ENCODE measurements around the gene CTRB1.
"Not testable (repeated sequence)": the region's sequence is repeated elsewhere in the genome, so short reads cannot be mapped to it uniquely, and the experiment has no call there.

CTRB1 gene

GRCh38 chr16:75226550-75227360 is 8.0 kb downstream of the CTRB1 start:
- DNase-seq: no peak

- no peak for DNase-seq
These were observed 8.8 kb downstream of the CTRB1 start for GRCh38 chr16:75227361-75228142.

GRCh38 chr16:75228143-75228976 is 9.6 kb downstream of the CTRB1 start:
- DNase-seq: no peak

- DNase-seq: no peak
These were observed 10.6 kb downstream of the CTRB1 start for GRCh38 chr16:75229172-75230031.

DNA sequence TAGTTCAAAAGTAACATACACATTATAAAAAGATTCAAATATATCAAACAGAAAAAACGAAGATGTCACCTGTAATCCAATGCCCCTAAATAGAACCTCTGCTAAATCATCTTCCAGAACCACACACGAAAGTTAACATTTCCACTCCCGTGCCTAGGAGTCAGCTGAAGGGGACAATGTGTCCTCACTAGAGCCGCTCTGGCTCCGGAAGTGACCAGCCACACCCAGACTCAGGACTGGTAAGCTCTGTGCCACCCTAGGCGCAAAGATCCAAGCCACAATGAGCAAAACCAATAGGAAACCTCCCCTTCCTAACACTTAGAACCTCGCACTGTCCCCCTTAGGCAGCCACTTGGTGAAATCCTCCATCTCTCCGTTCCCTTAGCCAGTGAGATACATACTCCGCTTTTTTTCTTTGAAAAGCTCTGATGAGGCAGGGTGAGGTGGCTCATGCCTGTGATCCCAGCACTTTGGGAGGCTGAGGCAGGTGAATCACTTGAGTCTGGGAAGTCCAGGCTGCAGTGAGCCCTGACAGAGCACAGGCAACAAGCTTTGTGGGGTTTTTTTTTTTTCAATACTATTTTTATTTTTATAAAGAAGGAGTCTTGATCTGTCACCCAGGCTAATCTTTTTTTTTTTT is 11.8 kb downstream of the CTRB1 start:
- no peak for DNase-seq

DNA sequence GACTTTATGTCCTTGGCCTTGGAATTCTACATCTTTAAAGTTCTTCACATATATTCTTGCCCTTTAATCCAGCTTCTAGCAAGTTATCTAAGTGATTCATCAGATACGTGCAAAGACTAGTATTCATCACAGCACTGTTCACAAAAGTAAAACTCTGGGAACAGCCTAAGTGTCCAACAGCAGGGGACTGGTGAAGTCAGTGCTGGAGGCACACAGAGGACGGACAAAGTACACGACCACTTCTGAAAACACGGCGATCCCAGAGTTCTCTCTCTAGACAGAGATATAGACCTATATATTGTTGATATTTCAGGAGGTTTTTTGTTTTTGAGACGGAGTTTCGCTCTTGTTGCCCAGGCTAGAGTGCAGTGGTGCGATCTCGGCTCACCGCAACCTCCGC is 12.8 kb downstream of the CTRB1 start:
- no peak for DNase-seq

DNA sequence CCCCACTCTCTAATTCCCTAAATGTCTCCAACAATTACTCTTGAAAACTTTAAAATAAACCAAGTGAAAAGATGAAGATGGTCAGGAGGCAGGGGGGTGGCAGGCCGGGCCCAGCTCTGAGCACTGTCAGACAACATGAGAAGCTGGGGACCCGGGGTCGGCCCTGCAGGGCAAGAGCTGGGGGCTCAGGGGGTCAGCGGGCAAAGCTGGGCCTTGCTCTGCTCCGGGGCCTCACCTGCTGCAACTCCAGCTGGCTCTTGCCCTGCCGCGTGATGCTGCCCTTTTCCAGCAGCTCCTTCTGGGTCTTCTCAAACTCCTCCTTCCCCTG is 14.8 kb downstream of the CTRB1 start:
- no peak for DNase-seq

DNA sequence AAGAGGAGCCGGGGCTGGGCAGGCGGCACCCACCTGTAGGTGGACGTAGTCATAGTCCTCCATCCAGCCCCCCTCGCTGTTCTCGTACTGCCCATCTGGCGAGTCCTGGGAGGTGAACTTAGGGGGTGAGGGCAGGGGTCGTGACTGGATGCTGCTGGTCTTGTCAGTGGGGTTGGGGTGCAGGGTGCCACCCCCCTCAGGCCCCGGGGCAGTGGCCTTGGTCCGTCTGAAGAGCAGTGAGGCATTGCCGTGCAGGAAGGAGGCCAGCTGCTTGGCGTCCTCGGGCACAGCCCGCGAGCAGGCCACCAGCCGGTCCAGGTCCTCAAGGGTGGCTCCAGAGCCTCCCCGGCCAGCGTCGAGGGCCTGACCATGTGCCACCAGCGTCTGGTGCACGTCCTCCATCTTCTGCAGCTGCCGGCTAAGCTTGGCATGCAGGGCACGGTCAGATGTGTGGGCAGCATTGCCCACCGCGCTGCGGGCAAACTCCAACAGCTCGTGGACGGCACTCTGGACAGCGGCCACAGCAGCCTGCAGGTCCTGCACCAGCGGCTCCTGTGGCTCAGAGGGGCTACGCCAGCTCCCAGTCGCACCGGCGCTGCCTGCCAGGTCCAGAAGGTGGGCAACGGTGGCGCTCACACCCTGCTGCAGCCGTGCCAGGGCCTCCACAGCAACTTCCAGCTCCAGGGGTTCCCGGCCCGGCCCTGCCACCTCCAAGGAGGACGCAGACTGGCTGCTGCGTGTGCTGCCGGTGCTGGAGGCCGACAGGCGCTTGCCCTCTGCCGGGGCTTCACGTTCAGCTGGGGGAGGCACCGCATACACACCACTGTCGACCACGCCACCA is 16.3 kb downstream of the CTRB1 start:
- DNase-seq: no peak

GRCh38 chr16:75235721-75236193 is 17.0 kb downstream of the CTRB1 start:
- DNase-seq: no peak

GRCh38 chr16:75236232-75236631 is 17.4 kb downstream of the CTRB1 start:
- DNase-seq: no peak

DNA sequence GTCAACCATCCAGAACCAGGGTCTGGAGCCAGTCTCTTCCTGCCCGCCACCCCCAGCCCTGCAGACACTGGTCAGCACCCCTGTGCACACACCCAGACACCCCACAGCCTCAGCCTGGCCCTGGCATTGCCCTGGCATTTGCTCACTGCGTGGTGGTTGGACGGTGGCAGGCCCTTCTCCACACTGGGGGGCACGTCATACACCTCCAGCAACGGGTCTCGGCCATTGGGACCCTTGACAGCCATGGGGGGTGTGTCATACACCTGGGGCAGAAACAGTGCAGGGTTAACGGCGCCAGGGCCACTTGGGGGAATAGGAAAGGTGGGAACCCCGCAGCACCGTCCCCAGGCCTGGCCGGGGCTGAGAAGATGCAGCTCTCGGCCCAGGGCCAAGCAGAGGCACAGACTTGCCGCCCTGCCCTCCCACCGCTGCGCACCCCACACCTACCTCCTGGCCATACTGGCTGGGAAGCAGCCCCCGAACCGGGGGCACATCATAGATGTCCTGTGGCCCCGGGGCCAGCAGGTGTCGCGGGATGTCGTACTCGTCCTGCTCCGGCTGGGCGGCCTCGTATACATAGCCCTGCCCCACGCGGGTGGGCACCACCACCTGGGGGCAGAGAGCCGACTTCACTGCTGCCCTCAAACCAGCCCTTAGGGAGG is 18.1 kb downstream of the CTRB1 start:
- DNase-seq: no peak

- DNase-seq: no peak
These were observed 18.8 kb downstream of the CTRB1 start for GRCh38 chr16:75237398-75238131.

DNA sequence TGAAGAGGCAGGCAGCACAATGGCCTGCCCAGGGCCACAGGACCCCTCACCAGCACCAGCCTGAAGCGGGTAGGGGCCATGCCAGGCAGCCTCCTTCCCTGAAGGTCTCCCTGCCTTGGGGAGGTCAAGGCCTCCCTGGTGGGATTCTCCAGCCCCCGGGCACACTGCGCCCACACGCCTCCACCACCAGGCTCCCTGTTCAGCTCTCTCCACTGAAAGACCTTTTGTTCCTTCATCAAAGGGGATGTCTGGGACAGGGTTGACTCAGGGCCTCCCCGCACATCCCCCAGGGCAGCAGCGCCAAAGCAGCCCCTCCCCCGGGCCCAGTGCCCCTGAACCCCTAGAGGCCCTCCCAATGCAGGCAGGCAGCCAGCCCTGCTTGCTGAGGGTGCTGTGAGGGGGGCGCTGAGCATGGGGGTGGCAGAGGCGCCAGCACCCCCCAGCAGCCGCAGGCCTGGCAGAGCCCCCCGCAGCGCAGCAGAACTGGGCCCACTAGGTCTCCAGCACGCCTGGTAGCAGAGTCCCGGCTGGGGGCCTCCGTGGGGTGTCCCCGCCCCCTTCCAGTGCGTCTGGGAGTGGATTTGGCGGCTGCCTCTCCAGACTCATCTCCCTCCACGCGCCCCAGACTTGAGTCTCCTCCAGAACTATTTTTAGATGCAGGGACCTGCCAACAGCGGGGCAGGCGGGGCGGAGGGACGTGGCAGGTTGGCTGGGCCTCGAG is 19.5 kb downstream of the CTRB1 start:
- DNase-seq: no peak

DNA sequence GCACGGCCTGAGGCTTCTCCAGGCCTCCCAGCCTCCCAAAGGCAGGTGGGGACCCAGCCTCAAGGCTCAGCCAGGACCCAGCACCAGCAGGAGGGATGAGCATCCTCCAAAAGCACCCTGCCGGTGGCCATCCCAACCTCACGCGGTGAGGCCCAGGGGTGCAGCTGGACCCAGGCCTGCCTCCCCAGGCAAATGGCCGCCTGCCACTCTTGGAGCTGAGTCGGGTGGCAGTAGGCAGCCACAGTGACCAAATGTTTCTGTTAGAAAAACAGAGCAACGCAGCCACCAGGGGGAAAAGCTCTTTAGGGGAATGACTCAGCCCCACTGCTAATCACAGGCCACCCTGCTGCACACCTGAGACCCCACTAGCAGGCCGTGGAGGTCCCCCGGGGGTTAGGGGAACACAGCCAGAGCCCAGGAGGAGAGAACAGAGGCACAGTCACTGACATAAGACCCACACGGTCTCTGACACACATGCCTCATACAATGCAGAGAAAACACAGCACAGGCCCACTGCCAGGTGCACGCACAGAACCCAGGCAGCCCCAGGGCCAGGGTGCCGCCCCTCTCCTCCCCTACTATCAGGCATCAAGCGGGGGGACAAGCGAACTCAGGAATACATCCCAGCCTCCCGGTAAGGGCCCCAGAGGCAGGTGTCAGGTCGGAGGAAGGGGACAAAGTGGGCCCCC is 20.2 kb downstream of the CTRB1 start:
- DNase-seq: no peak

GRCh38 chr16:75239542-75240122 is 20.8 kb downstream of the CTRB1 start:
- no peak for DNase-seq

GRCh38 chr16:75240633-75241032 is 21.8 kb downstream of the CTRB1 start:
- not testable (repeated sequence) for DNase-seq

GRCh38 chr16:75241412-75241811 is 22.6 kb downstream of the CTRB1 start:
- no peak for DNase-seq

- DNase-seq: no peak
These were observed 23.2 kb downstream of the CTRB1 start for GRCh38 chr16:75241955-75242354.
